ENCODE data around the gene TRDN. TPM values are rescaled to one million over a fixed set of nuclear protein-coding genes. Genes with fewer than 3 reads are reported as not detected.

TRDN gene
- total RNA-seq, 3 donors from 2014 or later = 0.96 TPM; not detected in 2

- H3K27ac ChIP-seq = no peak overlapping the region
- intact Hi-C loops (cut with DNase I; ENCODE audit: low total_unique reads) = loop anchor here (5.0 kb wide), 1 partner anchor 744 kb away; no protein-coding TSS in a partner anchor
- no peaks in the 10 kb centered on the region for H3K9me3 ChIP-seq
- H3K4me3 ChIP-seq = no peak overlapping the region
- no peak for DNase-seq (ENCODE audit: low spot score in 2 of 2)
- H3K27me3 ChIP-seq = no peaks in the 10 kb centered on the region
- no peaks in the 10 kb centered on the region for H3K4me1 ChIP-seq
- TF ChIP-seq CTCF (IDR thresholded peaks at IDR 0.05) (no peak), POLR2A (IDR thresholded peaks at IDR 0.05) (no peak), POLR2AphosphoS5 (IDR thresholded peaks at IDR 0.05) (no peak)
- H3K36me3 ChIP-seq = no peaks in the 10 kb centered on the region
Measured at GRCh38 chr6:123223461-123223860, 413.3 kb downstream of the TRDN start.

- Histone ChIP-seq H3K36me3 (no peaks in the 10 kb centered on the region), H3K9me3 (no peaks in the 10 kb centered on the region), H3K27me3 (no peaks in the 10 kb centered on the region), H3K27ac (no peak overlapping the region), H3K4me1 (no peaks in the 10 kb centered on the region), H3K4me3 (no peak overlapping the region)
- no peak for DNase-seq (ENCODE audit: low spot score in 2 of 2)
- TF ChIP-seq POLR2A (IDR thresholded peaks at IDR 0.05) = no peak
- no peak for TF ChIP-seq CTCF (IDR thresholded peaks at IDR 0.05)
- TF ChIP-seq POLR2AphosphoS5 (IDR thresholded peaks at IDR 0.05) = no peak
- intact Hi-C loops (cut with DNase I; ENCODE audit: low total_unique reads) = no loop called here
Measured at GRCh38 chr6:123215211-123215610, 421.5 kb downstream of the TRDN start.

GRCh38 chr6:123214433-123214832 is 422.3 kb downstream of the TRDN start:
- TF ChIP-seq POLR2AphosphoS5 (IDR thresholded peaks at IDR 0.05) (no peak), CTCF (IDR thresholded peaks at IDR 0.05) (no peak), POLR2A (IDR thresholded peaks at IDR 0.05) (no peak)
- Histone ChIP-seq H3K27me3 (no peaks in the 10 kb centered on the region), H3K4me1 (no peaks in the 10 kb centered on the region), H3K27ac (no peak overlapping the region), H3K36me3 (no peaks in the 10 kb centered on the region), H3K9me3 (no peaks in the 10 kb centered on the region), H3K4me3 (no peak overlapping the region)
- intact Hi-C loops (cut with DNase I; ENCODE audit: low total_unique reads) = no loop called here
- DNase-seq (ENCODE audit: low spot score in 2 of 2) = no peak

- TF ChIP-seq POLR2AphosphoS5 (IDR thresholded peaks at IDR 0.05) (no peak), CTCF (IDR thresholded peaks at IDR 0.05) (no peak), POLR2A (IDR thresholded peaks at IDR 0.05) (no peak)
- no peak for DNase-seq (ENCODE audit: low spot score in 2 of 2)
- Histone ChIP-seq H3K27me3 (no peaks in the 10 kb centered on the region), H3K27ac (no peak overlapping the region), H3K36me3 (no peaks in the 10 kb centered on the region), H3K9me3 (no peaks in the 10 kb centered on the region), H3K4me3 (no peak overlapping the region), H3K4me1 (no peaks in the 10 kb centered on the region)
- intact Hi-C loops (cut with DNase I; ENCODE audit: low total_unique reads) = no loop called here
Measured at GRCh38 chr6:123213921-123214320, 422.8 kb downstream of the TRDN start.

- intact Hi-C loops (cut with DNase I; ENCODE audit: low total_unique reads) = no loop called here
- H3K27me3 ChIP-seq = no peaks in the 10 kb centered on the region
- H3K27ac ChIP-seq = no peak overlapping the region
- H3K36me3 ChIP-seq = no peaks in the 10 kb centered on the region
- H3K4me3 ChIP-seq = no peak overlapping the region
- H3K4me1 ChIP-seq = no peaks in the 10 kb centered on the region
- no peak for DNase-seq (ENCODE audit: low spot score in 2 of 2)
- no peaks in the 10 kb centered on the region for H3K9me3 ChIP-seq
- TF ChIP-seq POLR2A (IDR thresholded peaks at IDR 0.05) (no peak), CTCF (IDR thresholded peaks at IDR 0.05) (no peak), POLR2AphosphoS5 (IDR thresholded peaks at IDR 0.05) (no peak)
Measured at GRCh38 chr6:123211777-123212545, 424.8 kb downstream of the TRDN start.

Measured in breast epithelium (tissue), 4 donors.